Adrenal gland (tissue), 5 donors: ENCODE data around the gene SBF2.

Experiments used
- CTCF ChIP-seq, 6 experiments: fragments of 450-650 bp in 4 of 6; fragments of 200-600 bp in 2 of 6; sonication (generic) in 1 of 6; IDR thresholded peaks; 1 replicate in 5 of 6; 2 replicates in 1 of 6; pipeline versions ENCODE4 v1.5.1 to v1.8.0; 2016 to 2021; ENCODE audit warnings: antibody characterized with exemption in 6 of 6, mild to moderate bottlenecking in 2 of 6, moderate library complexity in 1 of 6
- POLR2A ChIP-seq, 2 donors: fragments of 450-650 bp; IDR thresholded peaks; one replicate each; pipeline ENCODE4 v1.6.1; 2017; ENCODE audit warnings: antibody characterized with exemption in 2 of 2, mild to moderate bottlenecking in 2 of 2, moderate library complexity in 1 of 2
- donor health status: DM: no; HTN: no; CAD: no.

- TF ChIP-seq CTCF (IDR thresholded peaks at IDR 0.05), result no peak
- TF ChIP-seq POLR2A (IDR thresholded peaks at IDR 0.05), result no peak
Measured at GRCh38 chr11:9755561-9756185, 538.3 kb downstream of the SBF2 start.
